Brain microvascular endothelial cell (primary cell): ENCODE data around the gene PARP2.

Experiments used
- DNase-seq: peaks from one replicate; pipeline ENCODE4 v3.0.0-alpha.2; 2020
- H3K27ac ChIP-seq: fragments of 250-450 bp; sonication (Bioruptor Pico); 2 replicates; pipeline ENCODE4 v1.5.1; 2020; ENCODE audit warnings: mild to moderate bottlenecking, moderate library complexity
- H3K27me3 ChIP-seq: fragments of 250-450 bp; sonication (Bioruptor Pico); replicated peaks from 2 replicates; pipeline ENCODE4 v1.5.1; 2020; ENCODE audit warnings: mild to moderate bottlenecking
- H3K36me3 ChIP-seq: fragments of 250-450 bp; sonication (Bioruptor Pico); replicated peaks from 2 replicates; pipeline ENCODE4 v1.5.1; 2020; ENCODE audit warnings: mild to moderate bottlenecking
- H3K4me3 ChIP-seq: 2 replicates; pipeline ENCODE4 v1.5.1; 2011; ENCODE audit warnings: low read depth, mild to moderate bottlenecking, control low read depth, low read length, moderate library complexity
- CTCF ChIP-seq: IDR thresholded peaks from 2 replicates; pipeline ENCODE4 v1.5.1; 2011; ENCODE audit warnings: low read depth, mild to moderate bottlenecking, moderate library complexity, low read length, control low read depth, inconsistent platforms; ENCODE audit errors: missing control alignments
- in situ Hi-C: cut with HindIII; loops from 2 replicates; pipeline ENCODE4 v1.10.0; 2017; ENCODE audit warnings: low sequenced_read_pairs, low pct_ligation_motif_present

PARP2 gene

GRCh38 chr14:20383032-20383431 lies 39.6 kb downstream of the PARP2 start:
- DNase-seq, result no peak
- Histone ChIP-seq H3K4me3 (no peak overlapping the region), H3K27ac (no peak overlapping the region), H3K27me3 (no peaks in the 10 kb centered on the region), H3K36me3 (peaks cover 89% of the 10 kb centered on the region)
- in situ Hi-C loops, result no loop called here
- no peak for TF ChIP-seq CTCF

GRCh38 chr14:20383636-20384035 lies 40.2 kb downstream of the PARP2 start:
- DNase-seq, result no peak
- in situ Hi-C loops, result no loop called here
- TF ChIP-seq CTCF, result no peak
- Histone ChIP-seq H3K36me3 (peaks cover 89% of the 10 kb centered on the region), H3K27ac (no peak overlapping the region), H3K4me3 (no peak overlapping the region), H3K27me3 (no peaks in the 10 kb centered on the region)

- H3K27me3 ChIP-seq, result no peaks in the 10 kb centered on the region
- H3K36me3 ChIP-seq, result peaks cover 89% of the 10 kb centered on the region
- in situ Hi-C loops, result no loop called here
- no peak for TF ChIP-seq CTCF
- DNase-seq, result no peak
- H3K4me3 ChIP-seq, result no peak overlapping the region
- no peak overlapping the region for H3K27ac ChIP-seq
These were observed 40.9 kb downstream of the PARP2 start for GRCh38 chr14:20384321-20384720.

- no peak overlapping the region for H3K4me3 ChIP-seq
- TF ChIP-seq CTCF, result no peak
- no peak overlapping the region for H3K27ac ChIP-seq
- no peaks in the 10 kb centered on the region for H3K27me3 ChIP-seq
- H3K36me3 ChIP-seq, result peaks cover 89% of the 10 kb centered on the region
- DNase-seq, result no peak
- in situ Hi-C loops, result no loop called here
These were observed 41.5 kb downstream of the PARP2 start for GRCh38 chr14:20384886-20385285.

GRCh38 chr14:20386276-20386855 lies 42.9 kb downstream of the PARP2 start:
- in situ Hi-C loops, result no loop called here
- Histone ChIP-seq H3K27me3 (no peaks in the 10 kb centered on the region), H3K36me3 (peaks cover 91% of the 10 kb centered on the region), H3K4me3 (no peak overlapping the region), H3K27ac (no peak overlapping the region)
- no peak for TF ChIP-seq CTCF
- no peak for DNase-seq

GRCh38 chr14:20387576-20387975 lies 44.1 kb downstream of the PARP2 start:
- in situ Hi-C loops, result no loop called here
- DNase-seq, result no peak
- H3K36me3 ChIP-seq, result peaks cover 90% of the 10 kb centered on the region
- H3K27me3 ChIP-seq, result no peaks in the 10 kb centered on the region
- H3K4me3 ChIP-seq, result no peak overlapping the region
- no peak overlapping the region for H3K27ac ChIP-seq
- TF ChIP-seq CTCF, result no peak
